HG03432 (cell line): ENCODE measurements around the gene PLEKHM3.

Experiments used
- ATAC-seq: cut with Tn5 transposase; IDR thresholded peaks from one replicate; pipeline ENCODE4 v1.9.1; 2021; ENCODE audit warnings: mild to moderate bottlenecking, moderate library complexity; ENCODE audit not compliant: unreplicated experiment

Gene PLEKHM3

DNA sequence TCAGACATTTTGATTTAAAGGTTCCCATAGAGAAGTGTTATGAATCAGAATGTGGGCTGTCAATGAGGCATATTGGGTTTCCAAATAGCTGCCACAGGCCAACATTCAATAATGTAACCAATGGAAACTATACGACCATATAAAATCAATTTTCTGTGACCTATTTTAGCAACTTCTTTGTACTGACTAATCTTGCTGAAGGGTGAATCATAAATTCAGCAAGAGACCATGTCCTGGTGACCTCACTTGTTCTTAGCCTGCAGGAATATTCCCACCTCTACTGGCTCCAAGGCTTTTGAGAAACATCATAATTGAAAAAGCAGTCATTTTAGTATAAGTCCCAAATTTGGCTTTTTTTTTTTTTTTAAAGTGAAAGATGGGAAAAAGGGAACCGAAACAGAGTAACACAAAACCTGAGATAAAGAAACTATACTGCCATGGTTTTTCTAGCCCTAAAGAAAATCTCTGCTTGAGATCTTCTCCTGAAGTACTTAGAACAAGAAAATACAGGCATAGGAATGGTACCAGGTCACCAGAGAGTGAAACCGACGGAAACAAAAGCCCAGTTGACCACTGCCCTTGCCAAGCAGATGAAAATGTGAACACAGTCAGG lies 32.1 kb downstream of the PLEKHM3 start:
- ATAC-seq = peak; percentile 75

GRCh38 chr2:207991944-207992343 lies 33.4 kb downstream of the PLEKHM3 start:
- no peak for ATAC-seq

DNA sequence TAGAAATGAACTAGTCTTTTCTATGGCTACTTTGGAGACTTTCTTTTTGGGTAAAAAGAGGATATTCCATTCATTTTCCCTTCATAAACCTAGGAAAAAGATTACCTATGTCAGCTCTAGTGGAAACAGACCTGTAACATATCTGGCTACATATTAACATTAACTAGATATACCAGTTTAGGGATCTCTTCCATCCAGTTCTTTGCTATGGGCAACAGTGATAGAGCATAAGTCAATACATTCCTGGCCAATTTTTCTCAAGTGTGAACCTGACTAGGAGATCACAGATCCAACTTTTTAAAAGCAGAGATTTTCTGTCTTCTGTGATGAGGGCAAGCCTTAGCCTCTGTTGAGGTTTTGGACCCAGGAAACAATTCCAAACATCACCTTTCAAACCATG lies 34.5 kb downstream of the PLEKHM3 start:
- ATAC-seq = no peak

- ATAC-seq = no peak
Measured at GRCh38 chr2:207988975-207989374, 36.4 kb downstream of the PLEKHM3 start.

GRCh38 chr2:207987025-207987716 lies 38.2 kb downstream of the PLEKHM3 start:
- no peak for ATAC-seq

GRCh38 chr2:207984765-207985480 lies 40.4 kb downstream of the PLEKHM3 start:
- ATAC-seq = no peak

DNA sequence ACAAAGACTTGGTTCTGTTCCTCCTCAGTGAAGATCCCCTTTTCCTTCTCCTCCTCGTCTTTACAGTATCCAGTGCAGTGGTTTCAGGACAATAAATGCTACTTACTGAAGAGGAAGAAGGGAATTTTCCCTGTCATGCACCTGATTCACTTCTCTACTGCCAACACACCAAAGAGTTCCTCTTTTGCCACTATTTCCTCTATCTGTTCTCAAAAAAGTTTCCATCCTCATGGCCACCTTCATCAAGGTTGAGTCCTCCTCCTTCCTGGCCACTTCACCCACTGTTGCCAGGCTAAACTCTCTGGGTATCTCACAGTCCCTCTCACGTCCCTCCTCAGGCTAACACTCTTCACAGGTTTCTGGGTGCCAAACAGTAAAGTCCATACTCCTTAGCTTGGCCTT lies 41.7 kb downstream of the PLEKHM3 start:
- peak; percentile 85 for ATAC-seq

DNA sequence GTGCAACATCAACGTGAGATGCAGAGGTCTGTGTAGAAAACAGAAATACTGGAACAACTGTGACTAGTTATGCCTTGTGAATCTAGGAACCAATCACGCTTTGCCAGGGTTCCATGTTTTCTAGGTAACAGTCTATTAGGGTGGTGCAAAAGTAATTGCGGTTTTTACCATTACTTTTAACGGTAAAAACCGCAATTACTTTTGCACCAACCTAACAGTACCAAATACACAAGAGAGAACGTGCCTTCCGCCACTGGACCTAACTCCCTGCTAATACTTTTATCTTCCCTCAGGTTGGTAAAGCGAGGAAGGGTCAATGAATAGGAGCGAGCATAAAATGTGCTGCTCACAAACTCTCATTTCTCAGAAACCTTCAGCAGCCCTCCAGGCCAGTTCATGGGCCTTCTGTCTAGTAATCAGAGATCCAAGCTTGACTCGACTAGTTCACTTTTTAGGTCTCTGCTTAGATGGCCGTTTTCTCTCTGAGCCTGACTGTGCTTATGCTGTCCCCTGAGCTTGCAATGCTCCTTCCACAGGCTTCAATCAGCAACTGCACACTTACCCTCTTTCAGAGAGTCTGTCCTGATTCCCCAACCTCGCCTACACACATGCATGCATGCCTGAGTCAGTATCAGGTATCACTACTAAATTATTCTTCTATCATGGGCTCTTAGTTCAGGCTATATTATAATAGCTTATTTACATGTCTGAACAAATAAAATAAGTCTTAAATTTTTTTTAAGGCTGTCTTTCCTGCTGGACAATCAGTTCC lies 47.0 kb downstream of the PLEKHM3 start:
- no peak for ATAC-seq

DNA sequence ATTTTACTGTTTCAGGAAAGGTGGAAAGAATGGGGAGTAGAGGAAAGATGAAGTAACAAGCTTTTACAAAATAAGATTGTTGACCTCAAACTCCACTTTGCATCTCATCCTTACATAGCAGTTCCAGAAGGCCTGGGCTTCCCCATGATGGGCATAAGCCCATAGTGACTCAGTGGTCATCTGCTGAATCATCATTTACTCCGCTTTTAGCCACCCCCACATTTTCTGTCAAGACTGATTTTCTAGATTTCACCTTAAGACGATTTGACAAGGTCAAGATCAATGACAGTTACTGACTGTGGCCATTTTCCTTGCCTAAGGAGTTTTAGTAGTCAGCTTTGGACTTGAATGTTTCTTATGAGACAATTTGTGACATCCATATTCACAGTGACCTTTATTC lies 49.4 kb downstream of the PLEKHM3 start:
- no peak for ATAC-seq

GRCh38 chr2:207974216-207974605 lies 51.1 kb downstream of the PLEKHM3 start:
- no peak for ATAC-seq

DNA sequence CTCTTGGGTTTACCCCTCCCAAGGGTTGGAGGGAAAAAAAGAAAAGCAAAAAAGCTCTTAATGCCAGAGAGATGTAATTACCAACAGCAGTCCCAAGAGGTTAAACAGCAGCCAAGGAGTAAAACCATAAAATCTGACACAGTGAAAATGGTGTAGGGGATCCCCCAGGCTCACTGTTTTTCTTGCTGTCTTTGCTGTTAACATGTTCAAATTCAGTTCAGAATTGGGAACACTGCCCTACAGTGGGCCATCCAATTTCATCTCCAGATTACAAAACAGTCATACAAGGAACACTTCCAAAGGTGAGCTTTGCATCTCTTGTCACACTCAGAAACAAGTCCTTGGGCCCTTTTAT lies 54.5 kb downstream of the PLEKHM3 start:
- ATAC-seq = no peak

- ATAC-seq = no peak
Measured at GRCh38 chr2:207970147-207970825, 55.0 kb downstream of the PLEKHM3 start.

DNA sequence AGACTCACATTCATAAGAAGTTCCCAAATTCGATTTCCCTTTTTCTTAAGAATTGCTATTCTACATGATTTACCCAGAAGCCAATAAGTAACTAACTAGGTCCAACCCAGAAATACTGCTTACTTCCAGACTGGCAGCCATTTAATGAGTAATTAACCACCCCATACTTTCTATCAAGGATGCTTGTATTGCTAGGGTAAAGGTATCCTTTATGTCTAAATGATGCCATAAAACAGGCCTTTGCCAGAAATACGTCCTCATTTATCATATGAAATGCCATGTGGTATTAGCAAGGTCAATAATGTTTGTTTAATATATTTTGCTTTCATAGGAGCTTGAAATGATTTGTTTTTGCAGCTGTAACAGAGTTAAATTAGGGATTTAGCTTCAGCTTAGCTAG lies 56.1 kb downstream of the PLEKHM3 start:
- no peak for ATAC-seq

DNA sequence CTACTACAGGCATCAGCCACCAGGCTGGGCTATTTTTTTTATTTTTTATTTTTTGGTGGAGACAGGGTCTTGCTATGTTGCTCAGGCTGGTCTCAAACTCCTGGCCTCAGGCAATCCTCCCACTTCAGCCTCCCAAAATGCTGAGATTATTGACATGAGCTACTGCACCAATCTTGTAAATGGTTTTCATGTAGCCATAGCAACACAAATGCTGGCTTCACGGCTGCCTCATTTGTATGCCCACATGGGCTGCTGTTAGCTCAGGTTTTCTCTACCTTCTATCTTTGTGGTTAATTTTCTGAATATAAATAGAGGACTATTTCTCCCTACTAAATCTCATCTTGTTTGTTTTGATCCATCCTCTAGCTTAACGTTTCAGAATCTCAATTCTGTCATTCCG lies 58.2 kb downstream of the PLEKHM3 start:
- ATAC-seq = no peak

- no peak for ATAC-seq
Measured at GRCh38 chr2:207960911-207961310, 64.4 kb downstream of the PLEKHM3 start.

DNA sequence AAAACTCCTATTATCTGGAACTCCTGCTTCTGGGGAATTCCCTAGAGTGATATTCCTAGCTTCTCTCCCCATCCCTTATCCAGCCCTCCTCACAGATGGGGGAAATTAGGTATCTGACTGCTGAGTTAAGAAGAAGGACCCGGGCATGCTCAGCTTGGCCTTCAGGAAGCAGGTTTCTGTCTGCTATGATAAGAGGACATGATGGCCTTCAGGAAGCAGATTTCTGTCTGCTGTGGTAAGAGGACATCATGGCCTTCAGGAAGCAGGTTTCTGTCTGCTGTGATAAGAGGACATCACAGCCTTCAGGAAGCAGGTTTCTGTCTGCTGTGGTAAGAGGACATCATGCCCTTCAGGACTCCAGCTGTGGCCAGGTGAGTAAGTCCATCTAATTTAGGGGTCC lies 65.2 kb downstream of the PLEKHM3 start:
- no peak for ATAC-seq

- no peak for ATAC-seq
Measured at GRCh38 chr2:207956771-207957170, 68.6 kb downstream of the PLEKHM3 start.

DNA sequence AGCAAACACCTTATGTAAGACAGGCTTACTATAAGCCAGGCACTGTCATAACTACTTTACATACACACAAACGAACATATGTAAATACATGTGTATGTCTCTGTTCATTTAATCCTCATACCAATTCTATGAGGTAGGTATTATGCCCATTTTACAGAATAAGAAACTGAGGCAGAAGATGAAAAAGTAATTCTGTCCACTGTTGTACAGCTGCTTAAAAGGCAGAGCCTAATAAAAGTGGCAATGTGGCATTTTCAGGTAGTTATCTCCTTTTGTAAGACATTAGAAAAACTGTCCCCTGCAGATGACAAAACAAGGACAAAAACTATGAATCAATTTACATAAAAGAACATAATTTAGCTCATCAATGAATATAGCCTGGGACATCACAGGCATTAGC lies 69.9 kb downstream of the PLEKHM3 start:
- ATAC-seq = no peak

DNA sequence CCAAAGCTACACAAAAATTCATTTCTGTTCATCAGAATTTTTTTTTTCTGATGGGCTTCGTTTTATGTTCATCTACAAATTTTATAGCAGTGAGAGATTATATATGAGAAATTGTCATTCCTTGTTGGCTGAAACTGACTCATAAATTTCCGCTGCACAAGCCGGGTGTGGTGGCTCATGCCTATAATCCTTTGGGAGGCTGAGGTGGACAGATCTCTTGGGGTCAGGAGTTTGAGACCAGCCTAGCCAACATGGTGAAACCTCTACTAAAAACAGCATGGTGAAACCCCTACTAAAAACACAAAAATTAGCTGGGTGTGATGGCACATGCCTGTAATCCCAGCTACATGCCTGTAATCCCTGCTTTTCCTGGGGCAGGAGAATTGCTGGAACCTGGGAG lies 72.0 kb downstream of the PLEKHM3 start:
- no peak for ATAC-seq

DNA sequence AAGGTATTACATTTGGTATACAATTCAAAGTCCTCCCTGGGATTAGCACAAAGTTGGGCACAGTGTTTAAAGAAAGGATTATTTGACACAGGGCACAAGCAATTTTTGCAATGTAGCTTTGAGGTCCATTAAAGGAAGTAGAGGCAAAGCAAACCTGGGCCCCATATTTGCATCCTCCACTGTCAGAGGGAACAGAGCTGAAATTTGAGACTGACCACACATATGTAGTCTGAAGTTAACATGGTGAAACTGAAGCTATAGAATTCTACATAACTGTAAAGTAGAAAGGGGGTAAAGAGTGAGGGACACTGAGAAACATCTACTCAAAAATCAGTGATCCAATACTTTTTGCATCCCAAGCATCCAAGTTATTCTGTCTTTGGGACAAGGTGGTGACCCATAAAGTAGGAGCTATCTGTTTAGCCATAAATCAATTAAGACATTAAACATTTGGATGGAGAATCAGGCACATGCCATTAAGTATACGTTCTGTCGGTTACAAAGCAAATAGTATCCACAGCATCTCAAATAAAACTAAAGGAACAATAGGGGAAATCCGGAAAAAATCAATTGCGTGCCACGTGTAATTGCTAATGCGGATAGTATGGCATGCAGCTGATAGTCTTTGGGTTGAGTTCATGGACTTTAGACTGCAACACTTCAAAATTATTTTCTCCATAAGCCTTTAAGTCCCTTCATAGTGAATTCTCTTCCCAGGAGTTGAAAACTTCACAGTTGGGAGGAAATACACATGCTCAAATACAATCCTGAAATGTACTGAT lies 72.6 kb downstream of the PLEKHM3 start:
- peak; percentile 29 for ATAC-seq
